ENCODE data around the gene TAF1. TPM values are rescaled to one million over a fixed set of nuclear protein-coding genes. Genes with fewer than 3 reads are reported as not detected.

Gene TAF1
- total RNA-seq, 6 donors from 2014 or later = 29.3 to 307 (median 55.3) TPM

DNA sequence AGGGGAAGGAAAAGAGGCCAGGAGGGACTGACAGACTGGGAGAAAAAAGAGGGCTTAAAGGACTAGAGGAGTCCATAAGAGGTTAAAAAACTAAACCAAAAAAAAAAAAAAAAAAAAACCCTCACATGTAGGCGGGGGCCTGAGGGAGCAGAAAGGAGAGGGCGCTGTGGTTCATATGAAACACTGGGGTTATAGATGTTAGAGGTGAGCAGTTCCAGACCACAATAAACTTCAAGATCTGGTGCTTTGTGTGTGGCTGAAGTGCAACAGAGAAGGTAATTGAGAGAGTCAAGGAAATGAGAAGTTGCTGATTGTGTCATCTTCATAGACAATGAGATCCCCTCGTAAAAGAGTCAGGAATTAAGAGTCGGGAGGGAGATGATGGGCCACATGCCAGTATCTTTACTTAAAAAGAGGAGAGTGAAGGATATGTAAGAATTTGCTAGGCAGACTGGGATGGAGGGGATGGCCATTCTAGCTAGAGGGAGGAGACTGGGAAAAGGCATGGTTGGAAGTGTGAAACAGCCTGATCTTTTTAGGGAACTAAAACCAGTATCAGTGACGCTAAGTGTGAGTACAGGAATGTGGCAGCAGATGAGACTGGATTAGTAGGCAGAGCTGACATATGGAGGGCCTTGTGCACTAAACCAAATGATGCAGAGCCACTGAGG, 148.3 kb downstream of the TAF1 start:
- H3K27ac ChIP-seq = no peak overlapping the region
- ATAC-seq (ENCODE audit: low FRiP score in 2 of 2) = no peak

GRCh38 chrX:71515038-71515396, 148.9 kb downstream of the TAF1 start:
- DNase-seq (no peak), ATAC-seq (ENCODE audit: low FRiP score in 2 of 2) (no peak)
- WGBS, 2 donors = 46 to 83% methylated on average over 2 of the region's 2 CpGs
- Histone ChIP-seq H3K27ac (no peak overlapping the region), H3K4me1 (peaks cover 0 to 4% (median 0%) of the 10 kb centered on the region in 4 donors), H3K9me3 (peaks cover 0 to 6% (median 0%) of the 10 kb centered on the region in 4 donors), H3K4me3 (no peak overlapping the region), H3K27me3 (no peaks in the 10 kb centered on the region), H3K36me3 (no peaks in the 10 kb centered on the region)
- TF ChIP-seq, protein P1, sequence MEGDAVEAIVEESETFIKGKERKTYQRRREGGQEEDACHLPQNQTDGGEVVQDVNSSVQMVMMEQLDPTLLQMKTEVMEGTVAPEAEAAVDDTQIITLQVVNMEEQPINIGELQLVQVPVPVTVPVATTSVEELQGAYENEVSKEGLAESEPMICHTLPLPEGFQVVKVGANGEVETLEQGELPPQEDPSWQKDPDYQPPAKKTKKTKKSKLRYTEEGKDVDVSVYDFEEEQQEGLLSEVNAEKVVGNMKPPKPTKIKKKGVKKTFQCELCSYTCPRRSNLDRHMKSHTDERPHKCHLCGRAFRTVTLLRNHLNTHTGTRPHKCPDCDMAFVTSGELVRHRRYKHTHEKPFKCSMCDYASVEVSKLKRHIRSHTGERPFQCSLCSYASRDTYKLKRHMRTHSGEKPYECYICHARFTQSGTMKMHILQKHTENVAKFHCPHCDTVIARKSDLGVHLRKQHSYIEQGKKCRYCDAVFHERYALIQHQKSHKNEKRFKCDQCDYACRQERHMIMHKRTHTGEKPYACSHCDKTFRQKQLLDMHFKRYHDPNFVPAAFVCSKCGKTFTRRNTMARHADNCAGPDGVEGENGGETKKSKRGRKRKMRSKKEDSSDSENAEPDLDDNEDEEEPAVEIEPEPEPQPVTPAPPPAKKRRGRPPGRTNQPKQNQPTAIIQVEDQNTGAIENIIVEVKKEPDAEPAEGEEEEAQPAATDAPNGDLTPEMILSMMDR (IDR thresholded peaks at IDR 0.05) = no peak
- TF ChIP-seq EP300 (IDR thresholded peaks at IDR 0.05) = no peak
- TF ChIP-seq POLR2A (IDR thresholded peaks at IDR 0.05) = no peak
- TF ChIP-seq POLR2AphosphoS5 (IDR thresholded peaks at IDR 0.05) = no peak

More for the DNA sequence above, 148.3 kb downstream of the TAF1 start:
- H3K4me3 ChIP-seq = no peak overlapping the region
- 20 to 45% methylated on average over 5 of the region's 5 CpGs for WGBS, 2 donors
- peaks cover 0 to 6% (median 0%) of the 10 kb centered on the region in 4 donors for H3K9me3 ChIP-seq
- DNase-seq = no peak
- no peaks in the 10 kb centered on the region for H3K36me3 ChIP-seq
- peaks cover 0 to 4% (median 0%) of the 10 kb centered on the region in 4 donors for H3K4me1 ChIP-seq
- TF ChIP-seq POLR2A (IDR thresholded peaks at IDR 0.05) = no peak
- TF ChIP-seq, protein P1 (IDR thresholded peaks at IDR 0.05) = no peak
- TF ChIP-seq EP300 (IDR thresholded peaks at IDR 0.05) = no peak
- TF ChIP-seq POLR2AphosphoS5 (IDR thresholded peaks at IDR 0.05) = no peak
- H3K27me3 ChIP-seq = no peaks in the 10 kb centered on the region

Small RNAs within 50 kb of the gene (small RNA-seq; reads per million reads assigned to genes)
- gene AL590762.4 = 0 reads per million in 4 donors
- 0 reads per million in 4 donors for gene RF00019

Other genes starting within 250 kb of the TAF1 start
- gene MED12, start 247.8 kb upstream of the TAF1 start, total RNA-seq = 100 to 1,000 TPM in 1 of 6 donors, 10 to 100 TPM in 5; 21.7 to 188 (median 42.2) TPM
- 1 to 10 TPM in 1 of 6 donors, under 1 TPM in 4, not detected in 1; 0.20 to 1.0 (median 0.61) TPM for gene NLGN3, start 221.5 kb upstream of the TAF1 start, total RNA-seq
- gene GJB1, start 143.1 kb upstream of the TAF1 start, total RNA-seq = 1 to 10 TPM in 3 of 6 donors, not detected in 3; 1.4 to 4.0 (median 2.7) TPM
- gene ZMYM3, start 112.2 kb upstream of the TAF1 start, total RNA-seq = 10 to 100 TPM; 12.8 to 32.5 (median 21.6) TPM
- gene NONO, start 82.7 kb upstream of the TAF1 start, total RNA-seq = 100 to 1,000 TPM; 210 to 294 (median 239) TPM
- 1 to 10 TPM in 3 of 6 donors, under 1 TPM in 2, not detected in 1; 0.67 to 3.2 (median 1.6) TPM for gene ITGB1BP2, start 64.6 kb upstream of the TAF1 start, total RNA-seq
- 100 to 1,000 TPM in 5 of 6 donors, 10 to 100 TPM in 1; 88.3 to 315 (median 159) TPM for gene OGT, start 166.7 kb downstream of the TAF1 start, total RNA-seq
- gene GCNA, start 212.1 kb downstream of the TAF1 start, total RNA-seq = 1 to 10 TPM; 1.1 to 7.3 (median 2.9) TPM